ENCODE data around the gene ANKLE1. TPM values are rescaled to one million over a fixed set of nuclear protein-coding genes. Genes with fewer than 3 reads are reported as not detected.

Gene ANKLE1
- total and polyA plus RNA-seq, 10 of the 15 experiments (the other 5 are each of a cell fraction or from before 2014, with no cell fraction given) = 2.2 to 17.9 (median 10.9) TPM

DNA sequence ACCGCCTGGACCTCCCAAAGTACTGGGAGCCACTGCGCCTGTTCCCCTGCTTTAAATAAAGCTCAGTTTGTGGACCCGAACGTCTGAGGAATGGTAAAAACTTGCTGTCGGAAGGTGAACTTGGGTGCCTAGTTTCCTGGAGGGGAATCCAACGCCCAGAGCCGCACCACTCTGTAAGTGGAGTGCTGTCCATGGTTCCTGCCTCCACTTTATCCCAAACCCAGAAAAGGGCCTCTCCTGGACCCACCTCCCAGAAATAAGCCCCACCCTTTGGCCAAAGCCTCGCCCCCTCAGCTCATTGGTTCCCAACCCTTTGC lies 50.6 kb downstream of the ANKLE1 start:
- Histone ChIP-seq H2AFZ (ENCODE audit: control insufficient read depth, low read depth, low read length) (no peak overlapping the region), H4K20me1 (ENCODE audit: control insufficient read depth, insufficient read depth) (no peaks in the 10 kb centered on the region), H3K79me2 (ENCODE audit: control insufficient read depth, insufficient read depth, low read length) (no peaks in the 10 kb centered on the region), H3K27ac (ENCODE audit: control insufficient read depth, insufficient read depth) (no peak overlapping the region), H3K4me3 (no peak overlapping the region), H3K27me3 (replicated peaks in 1 of 2; ENCODE audit: control insufficient read depth in 2 of 2, insufficient read depth in 2 of 2, low read length in 1 of 2) (no peaks in the 10 kb centered on the region; a peak in 2 of 4 replicates), H3K9ac (ENCODE audit: control insufficient read depth, insufficient read depth, low read length) (no peak overlapping the region), H3K36me3 (ENCODE audit: control insufficient read depth in 2 of 2, insufficient read depth in 2 of 2, low read length in 1 of 2) (no peaks in the 10 kb centered on the region), H3K4me1 (ENCODE audit: control insufficient read depth, insufficient read depth, low read length) (peaks cover 13% of the 10 kb centered on the region), H3K4me2 (ENCODE audit: control insufficient read depth, insufficient read depth) (no peak overlapping the region), H3K9me3 (replicated peaks; ENCODE audit: control insufficient read depth, insufficient read depth, low read length) (no peaks in the 10 kb centered on the region; the same call in 2 of the 3 replicates)
- SMC1A ChIA-PET (ENCODE audit: uncharacterized antibody, unreplicated experiment) = interaction anchor here (1.7 kb wide), 1 partner anchor 23 kb away, joined by 6 read pairs; the partner anchor contains the start of gene DDA1
- FAIRE-seq (no peak), ATAC-seq (no peak), DNase-seq (ENCODE audit: low read depth, low spot score) (no peak)
- in situ Hi-C loops (cut with MboI) (no loop called here), intact Hi-C loops (cut with micrococcal nuclease; ENCODE audit: unreplicated experiment) (no loop called here)
- RAD21 ChIA-PET (ENCODE audit: unreplicated experiment) = interaction anchor here (2.7 kb wide), 1 partner anchor 23 kb away, joined by 9 read pairs; the partner anchor contains the start of gene DDA1
- WGBS (ENCODE audit: insufficient coverage, insufficient replicate concordance, low lambda C conversion rate, missing lambda C conversion rate) = 97% methylated on average over 8 of the region's 8 CpGs
- no TSS peak for BruUV-seq (replicated peaks)
- CTCF ChIA-PET = interaction anchor here (0.9 to 2.8 kb wide), 7 partner anchors 23 to 57 kb away, joined by 3 to 9 read pairs (median 5); partner anchors contain the start of genes DDA1 and MRPL34
- POLR2A ChIA-PET = interaction anchor here (0.8 kb wide), 1 partner anchor 27 kb away, joined by 3 read pairs; no protein-coding TSS in a partner anchor
- TF ChIP-seq ZNF274 (IDR thresholded peaks at IDR 0.05; ENCODE audit: insufficient read depth, insufficient read length) (no peak), RUNX3 (IDR thresholded peaks at IDR 0.05; ENCODE audit: low read length) (no peak), KAT2A (conservative IDR thresholded peaks at IDR 0.05; ENCODE audit: control insufficient read depth, low read depth, low read length) (no peak), JUNB (IDR thresholded peaks at IDR 0.05) (no peak), SP1 (IDR thresholded peaks at IDR 0.05; ENCODE audit: low read depth, low read length) (no peak), ETV6 (conservative IDR thresholded peaks at IDR 0.05 in 1 of 2, IDR thresholded peaks at IDR 0.05 in 1 of 2; ENCODE audit: borderline replicate concordance in 1 of 2, low read depth in 1 of 2) (no peak), KLF5 (IDR thresholded peaks at IDR 0.05; ENCODE audit: partially characterized antibody) (no peak), STAT1 (conservative IDR thresholded peaks at IDR 0.05) (no peak), KDM1A (IDR thresholded peaks at IDR 0.05; ENCODE audit: borderline replicate concordance) (no peak), HDAC6 (IDR thresholded peaks at IDR 0.05; ENCODE audit: unreplicated experiment) (no peak), FOS (IDR thresholded peaks at IDR 0.05; ENCODE audit: borderline replicate concordance, extremely low read depth, insufficient read length) (no peak), CHD1 (IDR thresholded peaks at IDR 0.05; ENCODE audit: low read depth, low read length) (no peak)
- TF ChIP-seq, protein P1, sequence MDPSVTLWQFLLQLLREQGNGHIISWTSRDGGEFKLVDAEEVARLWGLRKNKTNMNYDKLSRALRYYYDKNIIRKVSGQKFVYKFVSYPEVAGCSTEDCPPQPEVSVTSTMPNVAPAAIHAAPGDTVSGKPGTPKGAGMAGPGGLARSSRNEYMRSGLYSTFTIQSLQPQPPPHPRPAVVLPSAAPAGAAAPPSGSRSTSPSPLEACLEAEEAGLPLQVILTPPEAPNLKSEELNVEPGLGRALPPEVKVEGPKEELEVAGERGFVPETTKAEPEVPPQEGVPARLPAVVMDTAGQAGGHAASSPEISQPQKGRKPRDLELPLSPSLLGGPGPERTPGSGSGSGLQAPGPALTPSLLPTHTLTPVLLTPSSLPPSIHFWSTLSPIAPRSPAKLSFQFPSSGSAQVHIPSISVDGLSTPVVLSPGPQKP (IDR thresholded peaks at IDR 0.05; ENCODE audit: low read depth, low read length) = no peak
- TF ChIP-seq, protein P2, sequence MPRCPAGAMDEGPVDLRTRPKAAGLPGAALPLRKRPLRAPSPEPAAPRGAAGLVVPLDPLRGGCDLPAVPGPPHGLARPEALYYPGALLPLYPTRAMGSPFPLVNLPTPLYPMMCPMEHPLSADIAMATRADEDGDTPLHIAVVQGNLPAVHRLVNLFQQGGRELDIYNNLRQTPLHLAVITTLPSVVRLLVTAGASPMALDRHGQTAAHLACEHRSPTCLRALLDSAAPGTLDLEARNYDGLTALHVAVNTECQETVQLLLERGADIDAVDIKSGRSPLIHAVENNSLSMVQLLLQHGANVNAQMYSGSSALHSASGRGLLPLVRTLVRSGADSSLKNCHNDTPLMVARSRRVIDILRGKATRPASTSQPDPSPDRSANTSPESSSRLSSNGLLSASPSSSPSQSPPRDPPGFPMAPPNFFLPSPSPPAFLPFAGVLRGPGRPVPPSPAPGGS (IDR thresholded peaks at IDR 0.05; ENCODE audit: borderline replicate concordance, insufficient read depth, low read depth, low read length, poor library complexity, severe bottlenecking) = no peak
- TF ChIP-seq, protein P3, sequence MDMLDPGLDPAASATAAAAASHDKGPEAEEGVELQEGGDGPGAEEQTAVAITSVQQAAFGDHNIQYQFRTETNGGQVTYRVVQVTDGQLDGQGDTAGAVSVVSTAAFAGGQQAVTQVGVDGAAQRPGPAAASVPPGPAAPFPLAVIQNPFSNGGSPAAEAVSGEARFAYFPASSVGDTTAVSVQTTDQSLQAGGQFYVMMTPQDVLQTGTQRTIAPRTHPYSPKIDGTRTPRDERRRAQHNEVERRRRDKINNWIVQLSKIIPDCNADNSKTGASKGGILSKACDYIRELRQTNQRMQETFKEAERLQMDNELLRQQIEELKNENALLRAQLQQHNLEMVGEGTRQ (IDR thresholded peaks at IDR 0.05; ENCODE audit: borderline replicate concordance, low read depth, low read length) = no peak
- TF ChIP-seq, protein P4, sequence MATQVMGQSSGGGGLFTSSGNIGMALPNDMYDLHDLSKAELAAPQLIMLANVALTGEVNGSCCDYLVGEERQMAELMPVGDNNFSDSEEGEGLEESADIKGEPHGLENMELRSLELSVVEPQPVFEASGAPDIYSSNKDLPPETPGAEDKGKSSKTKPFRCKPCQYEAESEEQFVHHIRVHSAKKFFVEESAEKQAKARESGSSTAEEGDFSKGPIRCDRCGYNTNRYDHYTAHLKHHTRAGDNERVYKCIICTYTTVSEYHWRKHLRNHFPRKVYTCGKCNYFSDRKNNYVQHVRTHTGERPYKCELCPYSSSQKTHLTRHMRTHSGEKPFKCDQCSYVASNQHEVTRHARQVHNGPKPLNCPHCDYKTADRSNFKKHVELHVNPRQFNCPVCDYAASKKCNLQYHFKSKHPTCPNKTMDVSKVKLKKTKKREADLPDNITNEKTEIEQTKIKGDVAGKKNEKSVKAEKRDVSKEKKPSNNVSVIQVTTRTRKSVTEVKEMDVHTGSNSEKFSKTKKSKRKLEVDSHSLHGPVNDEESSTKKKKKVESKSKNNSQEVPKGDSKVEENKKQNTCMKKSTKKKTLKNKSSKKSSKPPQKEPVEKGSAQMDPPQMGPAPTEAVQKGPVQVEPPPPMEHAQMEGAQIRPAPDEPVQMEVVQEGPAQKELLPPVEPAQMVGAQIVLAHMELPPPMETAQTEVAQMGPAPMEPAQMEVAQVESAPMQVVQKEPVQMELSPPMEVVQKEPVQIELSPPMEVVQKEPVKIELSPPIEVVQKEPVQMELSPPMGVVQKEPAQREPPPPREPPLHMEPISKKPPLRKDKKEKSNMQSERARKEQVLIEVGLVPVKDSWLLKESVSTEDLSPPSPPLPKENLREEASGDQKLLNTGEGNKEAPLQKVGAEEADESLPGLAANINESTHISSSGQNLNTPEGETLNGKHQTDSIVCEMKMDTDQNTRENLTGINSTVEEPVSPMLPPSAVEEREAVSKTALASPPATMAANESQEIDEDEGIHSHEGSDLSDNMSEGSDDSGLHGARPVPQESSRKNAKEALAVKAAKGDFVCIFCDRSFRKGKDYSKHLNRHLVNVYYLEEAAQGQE (IDR thresholded peaks at IDR 0.05; ENCODE audit: low read depth, low read length) = no peak

Data from GM12878 (cell line).